EH (cell line): ENCODE data around the gene SERTAD2.

Experiments
- DNase-seq: peaks from one replicate; pipeline ENCODE4 v3.0.0-alpha.2; 2015; ENCODE audit warnings: low read depth

Gene SERTAD2

GRCh38 chr2:64646007-64646880 is 7.5 kb downstream of the SERTAD2 start:
- DNase-seq, result peak; percentile 66

- peak; percentile 79 for DNase-seq
Measured at GRCh38 chr2:64644458-64645382, 9.0 kb downstream of the SERTAD2 start.

- no peak for DNase-seq
Measured at GRCh38 chr2:64643838-64644457, 9.8 kb downstream of the SERTAD2 start.

GRCh38 chr2:64641599-64641998 is 12.1 kb downstream of the SERTAD2 start:
- no peak for DNase-seq

- peak; percentile 42 for DNase-seq
Measured at GRCh38 chr2:64640153-64641044, 13.3 kb downstream of the SERTAD2 start.

- no peak for DNase-seq
Measured at GRCh38 chr2:64639691-64640090, 14.0 kb downstream of the SERTAD2 start.

- DNase-seq, result no peak
Measured at GRCh38 chr2:64638502-64639120, 15.1 kb downstream of the SERTAD2 start.

GRCh38 chr2:64637931-64638330 is 15.8 kb downstream of the SERTAD2 start:
- DNase-seq, result no peak

GRCh38 chr2:64637000-64637635 is 16.6 kb downstream of the SERTAD2 start:
- DNase-seq, result no peak

- no peak for DNase-seq
Measured at GRCh38 chr2:64635976-64636911, 17.5 kb downstream of the SERTAD2 start.

- DNase-seq, result no peak
Measured at GRCh38 chr2:64634345-64635267, 19.1 kb downstream of the SERTAD2 start.

GRCh38 chr2:64632835-64633819 is 20.6 kb downstream of the SERTAD2 start:
- DNase-seq, result peak; percentile 32

- DNase-seq, result no peak
Measured at GRCh38 chr2:64631771-64632170, 21.9 kb downstream of the SERTAD2 start.

- no peak for DNase-seq
Measured at GRCh38 chr2:64630752-64631151, 23.0 kb downstream of the SERTAD2 start.

- DNase-seq, result no peak
Measured at GRCh38 chr2:64629875-64630274, 23.8 kb downstream of the SERTAD2 start.

- DNase-seq, result no peak
Measured at GRCh38 chr2:64629329-64629781, 24.4 kb downstream of the SERTAD2 start.
